Panc1 (cell line): ENCODE data around the gene ANAPC5.

ENCODE experiments used
- POLR2AphosphoS5 ChIP-seq: IDR thresholded peaks from 2 replicates; pipeline ENCODE4 v1.6.1; 2012; ENCODE audit warnings: mild to moderate bottlenecking, low read depth, low read length, moderate library complexity
- TF ChIP-seq, protein P1 (sequence below): fragments of 450-650 bp; IDR thresholded peaks from 2 replicates; pipeline ENCODE4 v1.5.1; 2017; ENCODE audit warnings: mild to moderate bottlenecking
- TF ChIP-seq, protein P2 (sequence below), 2 experiments: IDR thresholded peaks; 2 replicates each; pipeline ENCODE4 v1.6.1; 2011 to 2012; ENCODE audit warnings: low read depth in 2 of 2, control low read depth in 1 of 2, low read length in 1 of 2, mild to moderate bottlenecking in 1 of 2, moderate library complexity in 1 of 2; ENCODE audit not compliant: insufficient read depth in 1 of 2

DNA sequence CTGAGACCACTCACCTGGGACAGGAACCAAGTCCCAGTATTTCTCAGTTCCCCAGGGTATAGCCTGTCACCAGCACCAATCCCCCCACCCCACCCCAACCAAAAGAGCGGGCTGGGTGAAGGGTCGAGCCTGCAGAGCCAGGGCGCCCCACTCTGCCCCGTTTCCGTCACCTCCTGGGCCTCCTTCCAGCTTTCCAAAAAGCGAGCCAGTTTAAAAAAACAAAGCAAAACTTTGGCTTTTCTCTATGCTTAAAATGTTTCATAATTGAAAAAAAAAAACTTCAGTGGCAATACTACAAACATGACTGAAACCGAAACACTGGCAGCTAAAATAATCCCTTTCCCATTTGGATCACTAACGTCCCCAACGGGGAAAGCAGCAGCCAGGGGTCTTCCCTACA, 63.2 kb downstream of the ANAPC5 start:
- no peak for TF ChIP-seq POLR2AphosphoS5
- TF ChIP-seq, protein P1, sequence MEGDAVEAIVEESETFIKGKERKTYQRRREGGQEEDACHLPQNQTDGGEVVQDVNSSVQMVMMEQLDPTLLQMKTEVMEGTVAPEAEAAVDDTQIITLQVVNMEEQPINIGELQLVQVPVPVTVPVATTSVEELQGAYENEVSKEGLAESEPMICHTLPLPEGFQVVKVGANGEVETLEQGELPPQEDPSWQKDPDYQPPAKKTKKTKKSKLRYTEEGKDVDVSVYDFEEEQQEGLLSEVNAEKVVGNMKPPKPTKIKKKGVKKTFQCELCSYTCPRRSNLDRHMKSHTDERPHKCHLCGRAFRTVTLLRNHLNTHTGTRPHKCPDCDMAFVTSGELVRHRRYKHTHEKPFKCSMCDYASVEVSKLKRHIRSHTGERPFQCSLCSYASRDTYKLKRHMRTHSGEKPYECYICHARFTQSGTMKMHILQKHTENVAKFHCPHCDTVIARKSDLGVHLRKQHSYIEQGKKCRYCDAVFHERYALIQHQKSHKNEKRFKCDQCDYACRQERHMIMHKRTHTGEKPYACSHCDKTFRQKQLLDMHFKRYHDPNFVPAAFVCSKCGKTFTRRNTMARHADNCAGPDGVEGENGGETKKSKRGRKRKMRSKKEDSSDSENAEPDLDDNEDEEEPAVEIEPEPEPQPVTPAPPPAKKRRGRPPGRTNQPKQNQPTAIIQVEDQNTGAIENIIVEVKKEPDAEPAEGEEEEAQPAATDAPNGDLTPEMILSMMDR, result no peak
- TF ChIP-seq, protein P2, sequence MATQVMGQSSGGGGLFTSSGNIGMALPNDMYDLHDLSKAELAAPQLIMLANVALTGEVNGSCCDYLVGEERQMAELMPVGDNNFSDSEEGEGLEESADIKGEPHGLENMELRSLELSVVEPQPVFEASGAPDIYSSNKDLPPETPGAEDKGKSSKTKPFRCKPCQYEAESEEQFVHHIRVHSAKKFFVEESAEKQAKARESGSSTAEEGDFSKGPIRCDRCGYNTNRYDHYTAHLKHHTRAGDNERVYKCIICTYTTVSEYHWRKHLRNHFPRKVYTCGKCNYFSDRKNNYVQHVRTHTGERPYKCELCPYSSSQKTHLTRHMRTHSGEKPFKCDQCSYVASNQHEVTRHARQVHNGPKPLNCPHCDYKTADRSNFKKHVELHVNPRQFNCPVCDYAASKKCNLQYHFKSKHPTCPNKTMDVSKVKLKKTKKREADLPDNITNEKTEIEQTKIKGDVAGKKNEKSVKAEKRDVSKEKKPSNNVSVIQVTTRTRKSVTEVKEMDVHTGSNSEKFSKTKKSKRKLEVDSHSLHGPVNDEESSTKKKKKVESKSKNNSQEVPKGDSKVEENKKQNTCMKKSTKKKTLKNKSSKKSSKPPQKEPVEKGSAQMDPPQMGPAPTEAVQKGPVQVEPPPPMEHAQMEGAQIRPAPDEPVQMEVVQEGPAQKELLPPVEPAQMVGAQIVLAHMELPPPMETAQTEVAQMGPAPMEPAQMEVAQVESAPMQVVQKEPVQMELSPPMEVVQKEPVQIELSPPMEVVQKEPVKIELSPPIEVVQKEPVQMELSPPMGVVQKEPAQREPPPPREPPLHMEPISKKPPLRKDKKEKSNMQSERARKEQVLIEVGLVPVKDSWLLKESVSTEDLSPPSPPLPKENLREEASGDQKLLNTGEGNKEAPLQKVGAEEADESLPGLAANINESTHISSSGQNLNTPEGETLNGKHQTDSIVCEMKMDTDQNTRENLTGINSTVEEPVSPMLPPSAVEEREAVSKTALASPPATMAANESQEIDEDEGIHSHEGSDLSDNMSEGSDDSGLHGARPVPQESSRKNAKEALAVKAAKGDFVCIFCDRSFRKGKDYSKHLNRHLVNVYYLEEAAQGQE (IDR thresholded peaks at IDR 0.05; ENCODE audit: insufficient read depth in 1 of 2, low read depth in 2 of 2, low read length in 1 of 2), result no peak
